H1 (cell line): Measurements from ENCODE around the gene NCAPD3. TPM values are rescaled to one million over a fixed set of nuclear protein-coding genes. Genes with fewer than 3 reads are reported as not detected.

Experiments used
- ASH2L ChIP-seq: fragments of 200-600, 300-600 bp; sonication (generic); IDR thresholded peaks from one replicate; pipeline ENCODE4 v1.7.1; 2017; ENCODE audit warnings: low read length
- CEBPB ChIP-seq: IDR thresholded peaks from 2 replicates; pipeline ENCODE4 v1.6.1; 2012; ENCODE audit warnings: low read depth, low read length
- CHD7 ChIP-seq: fragments of 300-600 bp; sonication (generic); IDR thresholded peaks from 2 replicates; pipeline ENCODE4 v1.7.1; 2012; ENCODE audit warnings: low read length, moderate library complexity, mild to moderate bottlenecking, inconsistent platforms; ENCODE audit not compliant: insufficient replicate concordance
- CREB1 ChIP-seq: IDR thresholded peaks from 2 replicates; pipeline ENCODE4 v1.6.1; 2012; ENCODE audit warnings: inconsistent platforms
- JUND ChIP-seq: IDR thresholded peaks from 2 replicates; pipeline ENCODE4 v1.6.1; 2011; ENCODE audit warnings: mild to moderate bottlenecking, improper control_type of control experiment, low read length
- KDM1A ChIP-seq: fragments of 200-600, 300-600 bp; sonication (generic); IDR thresholded peaks from 2 replicates; pipeline ENCODE4 v1.7.1; 2016; ENCODE audit warnings: mild to moderate bottlenecking, low read length, borderline replicate concordance
- MAFK ChIP-seq: IDR thresholded peaks from 2 replicates; pipeline ENCODE4 v1.6.1; 2012; ENCODE audit warnings: low read depth, mild to moderate bottlenecking, improper control_type of control experiment, low read length
- POU5F1 ChIP-seq: IDR thresholded peaks from 2 replicates; pipeline ENCODE4 v1.6.1; 2011; ENCODE audit warnings: low read depth, mild to moderate bottlenecking, low read length, moderate library complexity
- RBBP5 ChIP-seq: IDR thresholded peaks from 2 replicates; pipeline ENCODE4 v1.7.1; 2012; ENCODE audit warnings: low read depth, mild to moderate bottlenecking, inconsistent platforms, low read length, moderate library complexity, borderline replicate concordance
- SAP30 ChIP-seq: fragments of 300-600 bp; sonication (generic); IDR thresholded peaks from 2 replicates; pipeline ENCODE4 v1.7.1; 2012; ENCODE audit warnings: low read length, moderate library complexity, mild to moderate bottlenecking, inconsistent platforms; ENCODE audit not compliant: insufficient read depth, insufficient replicate concordance
- SIN3A ChIP-seq, 2 experiments: IDR thresholded peaks in 1 of 2; conservative IDR thresholded peaks in 1 of 2; 2 replicates each; pipeline ENCODE4 v1.6.1; 2011 to 2012; ENCODE audit warnings: low read length in 2 of 2, improper control_type of control experiment in 1 of 2, low read depth in 1 of 2, mild to moderate bottlenecking in 1 of 2
- TAF7 ChIP-seq: optimal IDR thresholded peaks from 2 replicates; pipeline ENCODE3; 2011; ENCODE audit warnings: low read depth, mild to moderate bottlenecking, inconsistent platforms, low read length, moderate library complexity, borderline replicate concordance
- TBP ChIP-seq: IDR thresholded peaks from 2 replicates; pipeline ENCODE4 v1.6.1; 2011; ENCODE audit warnings: low read depth, low read length, improper control_type of control experiment
- polyA plus RNA-seq, 7 experiments: library from polyadenylated mRNA; depleted of rRNA in 3 of 7; stranded (reverse) in 5 of 7; unstranded in 2 of 7; fragments of >200 nt in 5 of 7; fragments of 200-250 nt in 2 of 7; gene quantifications; 1 replicate in 5 of 7; 2 replicates in 1 of 7; 4 replicates in 1 of 7; pipeline versions ENCODE4 v1.2.1 to v1.2.3, GENCODE V29; 2011 to 2013; ENCODE audit warnings: missing spikeins in 2 of 7, mixed read lengths in 2 of 7
- total RNA-seq: library from RNA; stranded (reverse); fragmentation: NEBNext Ultra II Directional; extraction: Animal tissue kit (Norgen Biotek cat#: 25700); gene quantifications from 2 replicates; pipeline ENCODE4 v1.2.1, GENCODE V29; 2021

NCAPD3 gene
- total and polyA plus RNA-seq, 2 of the 8 experiments (the other 6 are each of a cell fraction or from before 2014, with no cell fraction given) = 26.5 to 55.2 TPM

DNA sequence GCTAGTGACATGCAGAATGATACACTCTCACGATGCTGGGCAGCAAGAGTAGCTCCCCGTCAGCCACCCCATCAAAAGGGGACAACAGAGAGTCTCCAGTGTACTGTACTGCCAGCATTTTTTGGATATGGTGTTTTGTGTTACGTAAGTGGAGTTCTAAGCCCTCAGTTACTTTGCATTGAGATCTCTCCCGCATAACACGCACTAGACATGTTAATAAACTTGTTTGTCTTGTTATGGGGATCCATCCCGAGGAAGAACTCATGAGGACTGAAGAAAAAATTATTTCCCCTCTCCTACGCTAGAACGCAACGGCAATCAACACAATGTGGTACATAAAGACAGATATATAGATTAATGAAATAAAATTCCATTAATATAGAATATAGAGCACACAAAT is 24.2 kb downstream of the NCAPD3 start (continued):
- TF ChIP-seq CHD7 = no peak
- no peak for TF ChIP-seq TAF7
- no peak for TF ChIP-seq SIN3A (conservative IDR thresholded peaks at IDR 0.05 in 1 of 2, IDR thresholded peaks at IDR 0.05 in 1 of 2; ENCODE audit: low read depth in 1 of 2, low read length in 2 of 2)
- TF ChIP-seq TBP = no peak
- TF ChIP-seq ASH2L = no peak
- TF ChIP-seq KDM1A = no peak
- TF ChIP-seq POU5F1 = no peak
- TF ChIP-seq MAFK = no peak
- TF ChIP-seq SAP30 = no peak
- no peak for TF ChIP-seq RBBP5
- no peak for TF ChIP-seq CEBPB
- TF ChIP-seq JUND = no peak
- TF ChIP-seq CREB1 = no peak
